OCI-M2 (cell line): ENCODE results near the gene G6PC3.

Experiments used
- DNase-seq: peaks from one replicate; lab custom pipeline; 2025; ENCODE audit not compliant: unreplicated experiment; lab: John Stamatoyannopoulos, UW

G6PC3 gene

GRCh38 chr17:44059101-44059892, 11.2 kb upstream of the G6PC3 start:
- DNase-seq = no peak

DNA sequence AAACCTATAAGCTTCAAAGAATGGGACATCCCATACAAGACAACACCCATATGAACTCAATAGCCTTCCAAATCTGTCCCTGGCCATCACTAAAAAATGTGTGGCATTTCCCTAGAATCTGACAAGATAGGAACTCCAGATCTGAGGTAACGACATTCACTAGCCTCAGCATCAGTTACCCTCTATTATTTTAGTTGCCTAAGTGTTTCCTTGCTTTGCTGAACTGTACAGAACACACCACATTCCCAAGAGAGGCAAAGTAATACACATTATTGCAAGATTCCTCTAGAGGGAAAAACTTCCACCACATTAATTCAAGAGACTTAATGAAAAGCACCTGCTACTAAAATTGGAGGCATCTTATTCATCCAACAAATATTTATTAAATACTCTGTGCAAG, 9.1 kb upstream of the G6PC3 start:
- no peak for DNase-seq

DNA sequence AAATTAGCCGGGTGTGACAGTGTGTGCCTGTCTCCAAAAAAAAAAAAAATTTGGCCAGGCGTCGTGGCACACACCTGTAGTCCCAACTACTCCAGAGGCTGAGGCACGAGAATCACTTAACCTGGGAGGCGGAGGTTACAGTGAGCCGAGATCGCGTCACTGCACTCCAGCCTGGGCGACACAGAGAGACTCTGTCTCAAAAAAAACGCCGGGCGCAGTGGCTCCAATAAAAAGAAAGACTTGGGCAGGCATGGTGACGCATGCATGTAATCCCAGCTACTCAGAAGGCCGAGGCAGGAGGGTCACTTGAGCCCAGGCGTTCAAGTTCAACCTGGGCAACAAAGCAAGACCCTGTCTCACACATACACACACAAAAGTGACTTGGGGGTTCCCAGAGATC, 7.7 kb upstream of the G6PC3 start:
- DNase-seq = no peak

DNA sequence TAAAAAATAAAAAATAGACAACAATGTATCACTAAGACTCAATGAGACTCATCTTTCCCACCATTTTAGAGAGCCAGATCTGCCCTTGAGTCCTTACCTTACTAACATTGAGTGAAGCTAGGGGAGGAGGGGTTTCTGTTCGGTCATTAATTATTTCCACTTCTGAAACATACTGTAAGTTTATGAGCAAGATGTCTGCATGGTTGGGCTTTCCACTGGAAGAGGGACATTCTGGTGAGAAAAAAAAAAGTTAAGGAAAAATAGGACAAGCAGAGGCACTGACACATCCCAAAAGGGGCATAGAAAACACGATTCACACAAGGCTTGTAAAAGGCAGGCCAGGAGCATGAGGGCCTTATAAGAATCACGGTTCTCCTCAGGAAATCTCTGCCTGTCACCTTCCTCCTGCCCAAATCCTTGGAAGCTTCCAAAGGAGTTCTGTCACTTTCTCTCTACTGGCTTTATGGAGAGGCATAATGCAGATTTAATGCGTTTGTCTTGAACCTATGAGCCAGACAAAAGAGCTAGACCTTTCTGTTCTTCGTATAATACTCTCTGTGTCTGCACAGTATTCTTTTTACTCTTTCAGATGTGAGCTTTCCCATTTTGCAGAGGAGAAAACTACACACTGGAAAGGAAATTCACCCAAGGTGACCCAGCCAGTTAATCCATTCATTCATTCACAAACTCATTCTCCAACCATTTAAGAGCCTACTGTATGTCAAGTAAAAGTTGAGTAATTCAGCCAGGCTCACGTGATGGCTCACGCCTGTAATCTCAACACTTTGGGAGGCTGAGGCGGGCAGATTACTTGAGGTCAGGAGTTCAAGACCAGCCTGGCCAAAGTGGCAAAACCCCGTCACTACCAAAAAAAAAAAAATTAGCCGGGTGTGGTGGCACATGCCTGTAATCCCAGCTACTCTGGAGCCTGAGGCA, 6.6 kb upstream of the G6PC3 start:
- DNase-seq = no peak

- DNase-seq = no peak
These were observed 4.8 kb upstream of the G6PC3 start for GRCh38 chr17:44065668-44066203.

GRCh38 chr17:44066204-44066930, 4.2 kb upstream of the G6PC3 start, which contains the start of gene LSM12:
LSM12 (minus strand) TSS chr17:44066671; CDS start chr17:44066587, 84 bp downstream.
- no peak for DNase-seq

GRCh38 chr17:44067545-44067940, 3.0 kb upstream of the G6PC3 start:
- no peak for DNase-seq

DNA sequence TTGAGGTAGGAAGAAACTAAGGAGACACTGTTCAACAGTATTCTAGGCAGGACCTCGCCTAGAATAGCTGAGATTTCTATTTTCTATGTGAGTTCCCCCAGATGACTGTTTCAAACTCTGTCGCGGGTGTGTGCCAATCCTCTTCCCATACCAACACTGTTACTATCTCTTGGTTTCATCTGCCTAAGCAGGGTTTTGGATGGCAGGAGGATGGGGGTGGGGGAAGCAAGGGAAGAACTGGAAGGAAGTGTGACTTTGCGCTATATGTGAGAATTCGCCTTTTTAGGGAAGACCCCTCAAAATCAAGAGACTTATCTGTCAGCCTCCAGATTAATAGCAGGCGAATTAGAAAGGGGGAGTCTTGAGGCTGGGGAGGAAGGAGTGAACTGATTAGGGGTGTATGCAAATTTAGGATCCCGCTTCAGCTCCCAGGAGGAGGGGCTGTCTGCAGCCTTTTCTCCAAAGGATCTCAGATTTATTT, 521 bp upstream of the G6PC3 start:
- DNase-seq = no peak

DNA sequence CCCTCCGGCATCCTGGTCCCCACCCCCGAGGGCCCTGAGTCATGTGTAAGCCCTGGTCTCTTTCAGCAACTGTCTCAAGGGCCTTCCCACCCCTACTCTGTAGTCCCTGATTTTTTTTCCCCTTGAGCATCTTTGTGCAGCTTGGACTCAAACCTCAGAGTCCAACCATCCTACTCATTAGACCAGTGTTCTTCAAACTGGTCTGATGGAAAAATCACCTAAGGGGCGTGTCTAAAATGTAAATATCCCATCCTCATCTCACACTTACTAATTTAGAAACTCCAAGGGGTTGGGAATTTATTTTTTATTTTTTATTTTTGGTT, 624 bp downstream of the G6PC3 start:
- no peak for DNase-seq

DNA sequence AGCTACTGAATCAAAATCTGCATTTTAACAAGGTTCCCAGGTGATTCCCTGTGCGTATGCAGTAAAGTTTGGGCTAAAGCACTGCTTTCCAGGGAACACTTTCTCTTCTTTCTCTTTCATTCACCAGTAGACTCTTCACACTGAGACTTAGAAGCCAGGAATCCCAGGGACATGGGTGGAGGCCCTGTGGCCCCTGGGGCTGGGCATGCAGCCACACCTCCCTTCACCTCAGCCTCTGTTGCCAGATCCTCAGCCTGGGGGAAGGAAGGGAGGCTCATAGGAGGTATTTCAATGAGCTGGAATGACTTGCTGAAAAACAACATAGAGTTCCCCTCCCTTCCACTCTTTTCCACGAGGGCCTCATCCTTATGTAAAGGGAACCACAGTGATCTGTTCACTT, 1.2 kb downstream of the G6PC3 start:
- DNase-seq = no peak

- no peak for DNase-seq
These were observed 3.8 kb downstream of the G6PC3 start for GRCh38 chr17:44074231-44074910.

DNA sequence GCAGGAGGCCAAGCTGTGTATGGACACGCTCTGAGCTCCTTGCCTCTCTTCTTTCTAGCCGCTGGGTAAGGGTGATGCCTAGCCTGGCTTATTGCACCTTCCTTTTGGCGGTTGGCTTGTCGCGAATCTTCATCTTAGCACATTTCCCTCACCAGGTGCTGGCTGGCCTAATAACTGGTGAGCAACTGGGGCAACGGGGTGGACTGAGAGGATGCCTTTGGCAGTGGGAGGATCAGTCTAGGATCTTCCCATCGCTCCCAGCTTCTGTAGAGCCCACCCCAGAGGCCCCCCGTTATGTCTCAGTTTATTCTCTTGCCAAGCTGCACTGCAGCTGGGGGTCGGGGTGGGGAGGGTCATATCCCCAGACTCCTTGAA, 4.4 kb downstream of the G6PC3 start:
- no peak for DNase-seq

DNA sequence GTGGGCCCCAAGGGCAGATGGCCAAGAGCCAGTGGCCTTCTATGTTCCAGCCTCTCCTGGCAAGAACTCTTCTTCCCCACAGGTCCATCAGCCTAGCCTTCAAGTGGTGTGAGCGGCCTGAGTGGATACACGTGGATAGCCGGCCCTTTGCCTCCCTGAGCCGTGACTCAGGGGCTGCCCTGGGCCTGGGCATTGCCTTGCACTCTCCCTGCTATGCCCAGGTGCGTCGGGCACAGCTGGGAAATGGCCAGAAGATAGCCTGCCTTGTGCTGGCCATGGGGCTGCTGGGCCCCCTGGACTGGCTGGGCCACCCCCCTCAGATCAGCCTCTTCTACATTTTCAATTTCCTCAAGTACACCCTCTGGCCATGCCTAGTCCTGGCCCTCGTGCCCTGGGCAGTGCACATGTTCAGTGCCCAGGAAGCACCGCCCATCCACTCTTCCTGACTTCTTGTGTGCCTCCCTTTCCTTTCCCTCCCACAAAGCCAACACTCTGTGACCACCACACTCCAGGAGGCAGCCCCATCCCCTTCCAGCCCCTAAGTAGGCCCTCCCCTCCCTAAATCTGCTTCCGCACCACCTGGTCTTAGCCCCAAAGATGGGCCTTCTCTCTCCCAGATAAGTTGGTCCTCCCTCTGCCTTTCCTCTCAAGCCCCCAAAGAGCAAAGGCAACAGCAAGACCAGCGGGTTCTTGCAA, 5.2 kb downstream of the G6PC3 start:
- no peak for DNase-seq

DNA sequence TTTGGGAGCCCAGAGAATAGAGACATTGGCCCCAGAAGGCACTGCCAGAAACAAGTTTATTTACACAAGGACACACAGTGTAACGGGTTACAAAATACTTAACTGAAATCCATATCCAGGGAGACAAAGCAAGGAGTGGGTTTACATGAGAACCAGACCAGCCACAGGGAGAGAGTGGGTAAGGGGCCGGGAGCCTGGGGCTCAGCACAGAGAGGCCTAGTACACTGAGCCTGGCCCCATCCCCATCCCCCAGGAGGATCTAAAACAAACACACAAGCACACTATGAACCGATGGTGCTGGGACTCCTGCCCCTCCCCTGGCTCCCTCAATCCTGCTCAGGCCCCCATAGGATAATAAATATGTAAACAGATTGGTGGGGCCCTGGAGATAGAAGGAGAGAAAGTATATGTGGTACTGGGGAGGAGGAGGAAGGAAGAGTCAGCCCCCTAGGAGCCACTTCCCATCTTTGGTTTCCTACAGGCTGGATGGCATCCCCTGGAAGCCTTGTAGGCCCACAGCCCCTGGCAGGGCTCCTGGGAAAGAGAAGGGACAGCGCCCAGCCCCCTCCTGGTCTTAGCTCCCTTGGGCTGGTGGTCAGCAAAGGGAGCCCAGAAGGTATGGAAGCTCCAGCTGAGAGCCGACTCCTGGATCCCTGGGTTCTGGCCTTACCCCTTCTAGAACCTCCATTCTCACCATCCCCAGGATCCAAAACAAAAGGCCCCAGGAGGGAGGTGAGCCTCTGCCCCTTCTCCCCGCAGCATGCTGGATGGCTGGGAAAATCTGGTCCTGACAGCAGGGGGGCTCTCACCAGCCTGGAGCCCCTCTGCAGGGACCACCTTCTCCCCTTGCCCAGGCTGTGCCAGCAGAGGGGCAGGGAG, 6.4 kb downstream of the G6PC3 start:
- DNase-seq = no peak

DNA sequence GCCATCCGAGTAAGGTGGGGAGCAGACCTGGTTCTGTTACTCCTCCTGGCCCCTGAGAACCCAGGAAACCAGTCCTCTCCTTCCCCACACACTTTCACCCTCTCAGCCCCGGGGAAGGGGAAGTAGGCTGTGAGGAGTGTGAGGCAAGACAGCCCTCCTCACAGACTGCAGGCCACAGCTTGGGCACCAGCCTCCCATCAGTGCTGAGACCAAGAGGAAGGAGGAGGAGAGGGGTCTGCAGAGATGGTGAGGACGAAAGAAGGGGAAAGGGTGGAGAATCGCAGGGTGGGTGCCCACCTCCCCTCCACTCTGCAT, 7.0 kb downstream of the G6PC3 start:
- no peak for DNase-seq

- DNase-seq = no peak
These were observed 7.9 kb downstream of the G6PC3 start for GRCh38 chr17:44078412-44078811.

DNA sequence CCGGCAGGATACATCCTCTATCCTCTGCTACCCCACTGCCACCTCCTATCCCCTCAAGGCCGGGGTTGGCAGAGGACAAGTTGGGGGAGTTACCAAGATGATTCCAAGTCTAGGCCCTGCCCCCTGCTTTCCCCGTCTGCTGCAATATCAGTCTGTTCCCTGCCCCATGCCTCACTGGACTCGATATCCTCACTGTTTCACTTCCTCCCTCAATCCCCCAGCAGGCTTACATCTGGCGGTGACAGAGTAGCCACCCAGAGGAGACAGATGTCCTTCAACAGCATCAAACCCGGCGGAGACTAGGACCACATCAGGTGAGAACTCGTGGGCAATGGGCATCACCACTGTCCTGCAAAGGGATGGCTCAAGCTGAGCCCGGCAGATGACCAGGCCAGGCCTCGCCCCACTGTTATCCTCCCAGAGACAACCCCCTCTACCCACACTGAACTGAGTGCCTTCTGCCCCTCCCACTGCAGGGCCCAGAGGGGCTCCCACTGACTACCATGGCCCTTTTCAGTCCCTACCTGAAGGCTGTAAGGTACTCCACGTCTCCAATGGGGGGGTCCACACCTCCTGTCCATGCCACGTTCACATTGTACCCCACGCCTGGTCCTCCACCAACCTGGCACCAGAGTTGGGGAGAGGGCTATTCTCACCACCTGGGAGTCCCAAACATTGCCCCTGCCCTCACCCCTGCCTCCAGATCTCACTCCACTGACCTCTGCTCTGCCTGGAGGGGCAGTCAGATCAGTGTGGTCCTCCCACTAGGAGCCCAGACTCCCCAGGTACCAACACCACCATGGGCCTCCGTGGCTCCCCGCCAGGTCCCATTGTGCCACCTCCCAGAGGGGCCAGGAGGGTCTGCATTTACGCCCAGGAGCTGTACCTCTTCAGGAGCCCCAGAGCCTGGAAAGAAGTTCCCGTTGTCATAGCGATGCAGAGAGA, 9.6 kb downstream of the G6PC3 start:
- no peak for DNase-seq

DNA sequence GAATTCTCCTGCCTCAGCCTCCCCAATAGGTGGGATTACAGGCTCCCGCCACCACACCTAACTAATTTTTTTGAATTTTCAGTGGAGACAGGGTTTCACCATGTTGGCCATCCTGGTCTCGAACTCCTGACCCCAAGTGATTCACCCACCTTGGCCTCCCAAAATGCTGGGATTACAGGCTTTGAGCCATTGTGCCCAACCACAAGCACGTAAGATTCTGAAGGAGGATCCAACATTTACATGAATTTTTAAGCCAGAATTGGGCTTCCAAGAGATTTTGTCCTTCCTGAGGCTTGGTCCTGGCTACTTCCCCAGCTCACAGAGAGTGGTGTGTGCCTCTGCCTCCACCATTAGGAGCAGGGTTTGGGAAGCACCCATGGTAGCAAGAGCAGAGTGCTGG, 11.1 kb downstream of the G6PC3 start:
- DNase-seq = no peak
